GM12872 (cell line): ENCODE measurements around the gene TRNP1.

ENCODE experiments used
- CTCF ChIP-seq: IDR thresholded peaks from 3 replicates; pipeline ENCODE4 v1.5.1; 2011; ENCODE audit warnings: low read depth, mild to moderate bottlenecking, low read length, moderate library complexity; ENCODE audit not compliant: insufficient read depth

TRNP1 gene

GRCh38 chr1:26993237-26994019 lies at the start of gene TRNP1:
TSS of gene TRNP1 (plus strand) at chr1:26993692. CDS start at chr1:26993787, 95 bp downstream.
- no peak for TF ChIP-seq CTCF

GRCh38 chr1:26945138-26945537 lies 48.4 kb upstream of the TRNP1 start:
- no peak for TF ChIP-seq CTCF

- no peak for TF ChIP-seq CTCF
These were observed 47.8 kb upstream of the TRNP1 start for GRCh38 chr1:26945728-26946127.

GRCh38 chr1:26946270-26946669 lies 47.2 kb upstream of the TRNP1 start:
- TF ChIP-seq CTCF, result no peak

- TF ChIP-seq CTCF, result no peak
These were observed 44.1 kb upstream of the TRNP1 start for GRCh38 chr1:26949266-26949925.

GRCh38 chr1:26949926-26950319 lies 43.6 kb upstream of the TRNP1 start:
- no peak for TF ChIP-seq CTCF

- no peak for TF ChIP-seq CTCF
These were observed 42.9 kb upstream of the TRNP1 start for GRCh38 chr1:26950602-26951001.
